NCI-H446 (cell line): ENCODE results near the gene GREM2.

Experiments
- DNase-seq, 2 experiments: peaks; one replicate each; lab custom pipeline; 2025; lab: John Stamatoyannopoulos, UW

The GREM2 gene

DNA sequence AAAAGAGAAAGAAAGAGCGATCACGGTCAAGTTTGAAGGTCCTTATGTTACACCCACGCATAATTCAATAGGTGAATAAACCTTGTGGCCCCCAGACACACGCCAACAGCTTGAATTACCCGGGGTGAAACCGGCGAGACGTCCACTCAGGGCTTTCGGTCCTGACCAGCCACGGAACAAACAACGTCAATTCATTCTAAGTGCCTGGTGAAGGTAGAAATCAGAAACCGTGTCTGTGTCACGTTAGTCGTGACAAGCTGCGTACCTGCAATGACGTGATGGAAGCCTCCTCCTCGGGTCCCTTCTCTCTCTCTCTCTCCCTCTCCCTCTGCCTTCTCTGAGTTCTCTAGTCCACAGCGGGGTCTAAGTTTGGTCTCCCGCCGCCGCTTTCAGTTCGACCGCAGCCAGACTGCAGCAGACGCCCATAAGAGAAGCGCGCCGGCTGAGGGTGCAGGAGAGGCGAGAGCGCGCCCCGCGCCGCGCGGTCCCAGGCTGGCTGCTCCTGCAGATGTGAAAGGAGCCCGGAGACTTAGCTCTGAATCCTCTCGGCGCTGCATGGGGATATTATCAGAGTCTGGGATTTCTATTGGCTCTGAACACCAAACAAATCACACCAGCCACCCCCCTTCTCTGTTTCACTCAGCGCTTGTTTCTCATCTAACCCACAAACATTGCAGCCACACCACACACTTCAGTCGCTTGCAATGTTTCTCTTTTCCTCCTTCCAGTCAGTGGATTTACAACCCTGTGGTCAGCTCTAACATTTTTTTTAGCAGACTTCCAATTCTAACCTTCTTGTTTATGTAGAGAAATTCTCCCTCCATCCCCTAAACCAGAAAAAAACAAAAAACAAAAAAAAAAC is at the start of gene GREM2:
TSS of gene GREM2 (minus strand) at position 537 of the 862 bp plus-strand sequence. CDS start 118,680 bp downstream, outside the sequence.
- DNase-seq, result no peak

DNA sequence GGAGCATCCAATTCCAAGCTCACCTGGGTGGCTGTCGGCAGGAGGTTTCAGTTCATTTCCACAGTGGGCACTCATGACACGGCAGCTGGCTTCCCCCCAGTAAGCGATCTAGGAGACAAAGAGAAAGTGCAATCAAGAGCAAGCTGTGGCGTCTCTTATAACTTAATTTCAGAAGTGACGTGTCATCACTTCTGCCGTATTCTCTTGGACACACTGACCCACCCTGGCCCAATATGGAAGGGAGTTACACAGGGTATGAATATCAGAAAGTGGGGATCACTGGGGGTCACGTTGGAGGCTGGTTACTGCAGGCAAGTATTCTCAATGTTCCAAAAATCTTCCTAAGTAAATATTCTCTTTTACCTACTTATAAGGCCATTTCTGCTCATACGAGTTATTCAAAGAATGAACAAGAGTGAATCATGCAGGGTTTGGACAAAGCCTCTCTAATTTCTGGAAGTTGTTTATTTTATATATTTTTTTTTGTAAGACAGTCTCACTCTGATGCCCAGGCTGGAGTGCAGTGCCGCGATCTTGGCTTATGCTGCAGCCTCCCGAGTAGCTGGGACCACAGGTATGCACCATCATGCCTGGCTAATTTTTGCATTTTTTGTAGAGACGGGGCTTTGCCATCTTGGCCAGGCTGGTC is 46.5 kb upstream of the GREM2 start:
- DNase-seq, result no peak

DNA sequence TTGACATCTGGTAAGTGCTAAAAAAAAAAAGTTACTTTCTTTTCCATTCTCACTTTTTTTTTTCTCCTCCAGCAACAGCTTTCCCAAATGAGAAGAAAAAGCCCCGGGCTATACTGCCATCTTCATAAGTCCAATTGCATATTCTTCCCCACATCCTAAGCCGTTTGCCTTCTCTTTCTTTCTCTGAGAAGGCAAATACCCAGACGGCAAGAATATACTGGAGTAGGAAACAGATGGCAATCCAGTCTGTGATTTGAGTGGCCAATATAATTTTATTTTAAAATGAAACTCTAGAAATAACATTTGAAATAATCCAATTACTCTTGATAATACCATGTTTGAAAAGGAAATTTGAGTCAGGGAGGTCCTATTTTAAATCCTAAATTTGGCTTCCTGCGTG is 44.6 kb upstream of the GREM2 start:
- DNase-seq, result no peak

DNA sequence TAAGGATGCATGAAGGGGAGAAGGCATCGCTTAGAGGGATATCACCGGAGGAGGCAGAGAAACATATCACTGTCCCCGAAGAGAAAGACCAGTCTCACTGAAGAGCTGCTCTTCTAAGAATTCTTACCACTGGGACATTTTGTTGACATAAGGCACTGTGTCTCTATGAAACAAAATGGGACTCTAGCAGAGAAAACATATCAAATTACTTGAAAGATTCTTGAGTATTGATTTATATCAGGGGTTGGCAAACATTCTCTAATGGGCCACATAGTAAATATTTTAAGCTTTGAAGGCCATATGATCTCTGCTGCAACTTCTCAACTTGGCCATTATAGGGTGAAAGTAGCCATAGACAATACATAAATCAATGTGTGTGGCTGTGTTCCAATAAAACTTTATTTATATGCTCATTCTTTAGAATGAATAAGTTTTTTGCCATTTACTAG is 41.0 kb upstream of the GREM2 start:
- no peak for DNase-seq

DNA sequence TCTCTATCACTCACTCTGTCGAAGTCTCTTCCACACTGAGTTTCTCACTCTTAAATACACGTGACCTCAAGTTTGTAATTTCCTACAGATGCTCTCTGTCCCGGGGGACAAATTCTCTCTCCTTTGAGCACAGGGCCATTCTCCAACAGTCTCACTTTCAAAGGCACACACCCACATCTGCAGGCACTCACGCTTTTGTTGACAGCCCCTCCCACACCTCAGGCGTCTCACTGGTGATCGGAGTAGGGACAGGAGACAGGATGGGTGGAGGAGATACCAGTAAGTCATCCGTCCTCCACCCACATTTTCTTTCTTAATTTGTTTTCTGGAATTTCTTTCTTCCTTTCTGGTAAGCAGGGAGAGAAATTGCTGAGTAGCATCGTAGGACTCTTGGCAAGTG is 40.6 kb upstream of the GREM2 start:
- no peak for DNase-seq

DNA sequence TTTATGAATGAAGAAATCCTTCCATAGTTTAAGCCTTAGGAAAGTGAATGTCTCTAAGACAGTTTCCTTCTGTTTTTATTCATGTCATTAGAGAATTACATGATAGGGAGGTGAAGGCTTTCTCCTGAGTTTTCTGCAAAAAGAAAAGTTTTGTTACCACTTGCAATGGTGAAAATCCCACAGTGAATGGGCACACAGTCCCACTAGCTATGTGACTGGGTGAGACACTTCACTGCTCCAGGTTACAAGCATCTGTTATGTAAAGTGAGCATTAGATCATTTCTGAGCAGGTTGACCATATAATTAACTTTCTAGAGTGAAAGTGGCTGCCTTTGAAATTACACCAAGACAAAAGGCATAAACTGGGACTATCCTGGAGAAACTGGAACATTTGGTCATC is 38.9 kb upstream of the GREM2 start:
- no peak for DNase-seq

DNA sequence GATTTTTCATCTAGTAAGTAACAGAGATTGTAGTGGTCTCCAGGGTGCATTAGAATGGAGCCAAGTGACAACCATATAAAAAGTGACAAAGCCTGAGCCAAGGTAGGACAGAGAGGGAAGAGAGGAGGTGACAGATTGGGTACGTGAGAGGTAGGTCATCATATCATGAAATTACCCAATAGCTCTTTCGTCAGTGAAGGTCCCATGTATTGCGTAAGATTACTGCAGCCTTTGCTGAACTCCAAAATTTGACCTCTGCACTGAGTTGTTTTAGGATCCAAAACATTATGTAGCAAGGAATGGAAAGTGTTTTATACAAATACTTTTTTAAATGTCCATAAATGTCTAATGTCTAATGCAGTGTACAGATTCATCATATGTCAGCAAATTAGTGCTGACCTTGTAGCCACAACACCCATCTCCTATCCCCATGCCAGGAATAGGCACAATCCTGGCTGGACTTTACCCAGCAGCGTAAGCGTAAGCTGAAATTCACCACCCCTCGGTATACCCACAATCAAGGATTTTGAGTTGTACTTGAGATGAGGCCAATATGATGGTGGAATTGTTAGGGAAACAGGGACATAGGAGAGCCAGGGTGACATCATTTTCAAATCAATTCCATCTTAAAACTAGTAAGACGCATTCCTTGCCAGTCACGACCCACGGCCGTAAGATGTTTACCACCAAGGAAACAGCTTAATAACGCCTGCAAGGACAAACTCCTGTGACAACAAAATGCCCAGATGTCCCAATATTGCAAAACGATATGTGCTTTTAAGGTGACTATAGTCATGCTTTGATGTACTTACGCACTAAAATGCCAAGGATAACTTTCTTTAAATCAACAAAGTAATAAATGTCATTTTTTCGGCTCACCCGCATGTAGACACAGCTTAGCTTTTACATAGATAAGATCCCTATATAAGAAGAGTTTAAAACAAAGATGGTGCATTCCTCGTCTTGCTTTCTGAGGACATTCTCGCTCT is 38.1 kb upstream of the GREM2 start:
- DNase-seq, result no peak

DNA sequence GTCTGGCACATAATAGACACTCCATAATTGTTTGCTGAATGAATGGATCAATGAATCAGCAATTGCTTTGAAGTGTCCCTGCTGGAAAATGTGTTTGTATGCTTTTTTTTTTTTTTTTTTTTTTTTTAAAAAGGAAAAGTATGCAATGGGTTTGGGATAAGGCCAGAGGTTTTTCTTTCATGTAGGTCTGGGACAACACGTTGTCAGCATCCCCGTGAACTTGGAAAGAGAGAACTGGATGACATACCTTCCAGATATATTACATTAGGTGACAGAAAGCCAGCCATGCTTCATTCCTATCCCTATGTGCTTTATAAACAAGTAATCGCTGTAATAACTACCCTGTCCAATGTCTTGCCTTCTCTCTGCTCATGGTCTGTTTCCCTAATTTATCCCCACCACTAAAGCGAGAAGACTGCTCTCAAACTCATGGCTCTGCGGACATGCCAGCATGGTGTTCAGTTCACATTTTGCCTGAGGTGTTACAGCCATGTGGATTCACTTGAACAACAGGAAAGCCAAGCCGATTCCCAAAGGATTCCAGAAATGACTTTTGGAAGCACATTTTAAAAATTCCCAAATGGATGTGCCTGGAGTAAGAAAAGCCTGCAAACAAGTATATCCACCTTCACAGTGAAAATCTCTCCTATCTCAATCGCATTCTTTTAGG is 34.8 kb upstream of the GREM2 start:
- DNase-seq, result no peak

DNA sequence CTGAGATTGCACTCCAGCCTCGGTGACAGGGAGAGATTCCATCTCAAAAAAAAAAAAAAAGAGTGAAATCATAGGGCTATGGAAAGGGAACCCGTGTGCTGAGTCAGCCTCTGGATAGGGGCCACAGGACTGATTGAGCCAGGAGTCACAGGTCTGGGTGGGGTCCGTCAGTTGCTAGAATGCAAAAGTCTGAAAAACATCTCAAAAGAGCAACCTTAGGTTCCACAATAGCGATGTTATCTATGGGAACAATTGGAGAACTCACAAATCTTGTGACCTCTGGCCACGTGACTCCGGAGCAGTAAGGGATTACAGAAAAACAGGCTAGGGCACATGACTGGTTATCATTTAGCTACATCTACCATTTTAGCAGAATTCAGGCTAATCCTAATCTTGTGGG is 32.8 kb upstream of the GREM2 start:
- DNase-seq, result no peak

DNA sequence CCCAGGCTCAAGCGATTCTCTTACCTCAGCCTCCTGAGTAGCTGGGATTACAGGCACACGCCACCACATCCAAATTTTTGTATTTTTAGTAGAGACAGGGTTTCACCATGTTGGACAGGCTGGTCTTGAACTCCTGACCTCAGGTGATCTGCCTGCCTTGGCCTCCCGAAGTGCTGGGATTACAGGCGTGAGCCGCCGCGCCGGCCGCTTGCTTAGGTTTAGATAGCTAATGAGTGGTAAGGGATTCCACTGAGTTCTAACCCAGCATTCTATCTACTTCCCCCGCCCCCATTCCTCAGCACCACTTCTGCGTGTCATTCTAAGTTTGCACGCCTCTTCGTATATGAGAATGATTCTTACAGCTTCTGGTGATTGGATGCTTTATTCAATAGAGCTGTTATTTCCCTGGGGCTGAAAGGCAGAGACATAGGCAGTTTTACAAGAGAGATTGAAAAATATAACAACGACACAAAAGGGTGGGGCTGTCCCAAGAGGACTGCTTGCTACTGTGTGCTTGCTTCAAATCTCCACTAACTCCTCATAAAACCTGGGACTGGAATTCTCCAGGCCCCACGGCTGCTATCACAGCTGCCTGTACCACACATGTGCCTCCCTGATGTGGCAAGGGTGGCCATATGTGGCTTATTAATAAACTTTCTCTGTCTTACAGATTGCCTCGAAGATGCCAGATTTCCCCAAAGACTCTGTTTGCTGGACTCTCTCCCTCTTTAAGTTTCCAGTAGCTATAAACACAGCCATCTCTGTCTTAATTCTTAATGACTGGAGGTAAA is 23.7 kb upstream of the GREM2 start:
- DNase-seq, result no peak

DNA sequence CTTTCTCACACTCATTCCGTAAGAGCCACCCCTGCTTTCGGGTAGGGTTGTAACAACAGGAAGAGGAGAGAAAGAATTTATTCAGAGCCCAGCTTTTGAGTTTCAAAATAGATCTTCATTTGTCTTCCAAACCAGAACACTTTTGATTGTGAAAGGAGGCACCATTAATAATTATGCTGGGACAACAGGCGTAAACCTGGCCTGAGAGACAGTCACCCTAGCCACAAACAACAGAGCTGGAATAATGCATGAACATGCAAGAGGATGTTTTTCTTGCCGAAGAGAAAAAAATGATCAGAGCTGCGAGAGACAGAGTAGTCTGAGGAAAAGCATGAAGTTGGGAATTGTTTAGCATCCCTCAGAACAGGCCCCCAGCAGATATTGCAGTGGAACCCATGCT is 18.5 kb upstream of the GREM2 start:
- no peak for DNase-seq

DNA sequence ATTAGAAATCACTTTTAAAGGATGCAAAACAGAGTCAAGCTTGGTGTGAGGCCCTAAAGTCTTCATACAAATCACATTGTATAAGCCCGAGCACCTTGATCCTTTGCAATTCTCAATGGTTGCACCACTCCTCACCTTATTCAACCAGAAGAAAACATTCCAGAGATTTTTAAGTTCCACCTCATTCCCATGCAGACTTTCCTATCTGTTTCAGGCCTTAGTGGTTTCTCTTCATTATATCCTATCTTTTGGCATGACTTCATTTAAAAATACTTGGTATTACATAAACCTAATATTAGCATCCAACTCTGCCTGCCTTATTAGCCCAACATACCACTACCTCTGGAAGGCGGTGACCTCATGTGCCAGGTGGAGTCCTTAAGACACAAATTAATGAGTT is 9.3 kb upstream of the GREM2 start:
- DNase-seq, result no peak

DNA sequence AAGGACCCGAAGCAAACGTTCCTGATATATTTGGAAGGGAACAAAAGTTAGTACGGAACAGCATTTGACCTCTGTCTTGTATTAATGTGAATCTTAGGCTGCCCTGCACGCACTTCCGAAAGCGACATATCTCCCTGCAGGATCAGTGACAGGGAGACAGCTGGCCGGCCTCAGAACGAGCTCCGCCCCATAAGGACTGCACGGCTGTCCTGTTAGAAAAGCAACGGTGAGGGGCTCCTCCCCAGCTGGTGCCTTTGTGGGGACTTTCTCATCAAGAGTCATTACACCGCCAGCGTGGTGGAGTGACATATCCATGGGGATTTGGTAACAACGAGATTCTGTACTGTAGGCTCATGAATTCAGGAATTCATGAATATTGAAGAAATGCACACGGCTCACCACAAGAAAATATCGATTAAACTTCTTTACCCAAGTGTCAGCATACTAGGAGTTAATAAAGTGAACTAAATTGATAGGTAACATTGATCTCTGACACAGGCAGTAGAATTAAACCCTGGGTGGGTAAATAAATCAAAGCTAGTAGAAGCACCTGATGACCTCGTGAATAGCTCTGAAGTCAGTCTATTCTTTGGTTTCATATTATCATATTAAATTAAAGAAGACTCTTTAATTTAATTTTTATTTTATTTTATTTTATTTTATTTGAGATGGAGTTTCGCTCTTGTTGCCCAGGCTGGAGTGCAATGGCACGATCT is 8.1 kb upstream of the GREM2 start:
- DNase-seq, result no peak

DNA sequence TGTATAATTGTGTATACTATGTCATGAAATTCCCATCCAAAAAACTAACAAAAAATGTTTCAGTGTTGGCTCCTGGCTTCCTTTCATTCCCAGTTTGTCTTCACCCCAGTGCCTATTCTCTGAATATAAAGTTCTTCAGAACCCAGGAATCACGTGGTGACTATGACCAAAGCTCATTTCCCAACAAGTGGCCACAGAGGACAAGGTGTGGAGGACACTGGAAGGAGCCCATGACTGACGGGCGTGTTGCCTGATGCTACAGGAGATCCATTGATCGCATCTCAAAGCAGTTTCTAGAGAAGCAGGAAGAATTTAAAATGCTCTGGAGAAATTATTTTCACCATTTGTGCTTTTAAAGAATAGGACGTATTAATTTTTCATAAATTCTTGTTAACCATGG is 7.4 kb upstream of the GREM2 start:
- no peak for DNase-seq

DNA sequence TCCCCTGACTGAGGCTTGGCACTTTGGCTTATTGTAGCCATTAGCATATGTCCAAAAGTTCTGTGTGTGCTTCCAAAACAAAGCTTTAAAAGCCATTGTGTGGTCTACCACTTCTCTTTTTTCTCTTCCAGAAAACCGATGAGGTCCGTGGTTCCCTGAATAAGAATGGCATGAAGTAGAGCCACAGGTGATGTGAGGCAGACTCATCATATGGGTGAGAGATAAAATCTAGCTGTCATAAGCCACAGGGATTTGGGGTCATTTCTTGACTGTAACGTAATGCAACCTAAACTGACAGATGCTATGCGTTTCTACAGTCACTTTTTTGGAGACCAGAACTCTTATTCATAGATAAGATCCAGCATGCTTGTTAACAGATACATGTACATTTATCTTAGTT is 7.0 kb upstream of the GREM2 start:
- DNase-seq, result no peak

DNA sequence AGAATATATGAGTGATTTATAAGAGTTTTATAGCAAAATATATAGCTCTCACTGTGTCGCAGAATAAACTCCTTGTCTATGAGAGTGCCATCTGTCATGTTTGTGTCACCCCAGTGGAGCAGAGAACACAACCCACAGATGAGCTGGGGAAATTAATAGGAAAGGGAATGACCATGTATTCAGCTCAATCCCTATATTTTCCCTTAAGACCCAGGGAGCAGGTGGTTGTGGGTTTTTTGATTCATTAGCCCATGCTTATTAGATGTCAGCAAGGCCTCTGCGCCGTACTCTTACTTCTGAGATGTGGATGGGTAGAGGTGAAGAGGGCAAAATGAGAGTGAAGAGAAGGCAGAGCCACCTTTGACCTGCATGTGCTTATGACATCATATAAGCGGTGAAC is 4.1 kb upstream of the GREM2 start:
- DNase-seq, result no peak

DNA sequence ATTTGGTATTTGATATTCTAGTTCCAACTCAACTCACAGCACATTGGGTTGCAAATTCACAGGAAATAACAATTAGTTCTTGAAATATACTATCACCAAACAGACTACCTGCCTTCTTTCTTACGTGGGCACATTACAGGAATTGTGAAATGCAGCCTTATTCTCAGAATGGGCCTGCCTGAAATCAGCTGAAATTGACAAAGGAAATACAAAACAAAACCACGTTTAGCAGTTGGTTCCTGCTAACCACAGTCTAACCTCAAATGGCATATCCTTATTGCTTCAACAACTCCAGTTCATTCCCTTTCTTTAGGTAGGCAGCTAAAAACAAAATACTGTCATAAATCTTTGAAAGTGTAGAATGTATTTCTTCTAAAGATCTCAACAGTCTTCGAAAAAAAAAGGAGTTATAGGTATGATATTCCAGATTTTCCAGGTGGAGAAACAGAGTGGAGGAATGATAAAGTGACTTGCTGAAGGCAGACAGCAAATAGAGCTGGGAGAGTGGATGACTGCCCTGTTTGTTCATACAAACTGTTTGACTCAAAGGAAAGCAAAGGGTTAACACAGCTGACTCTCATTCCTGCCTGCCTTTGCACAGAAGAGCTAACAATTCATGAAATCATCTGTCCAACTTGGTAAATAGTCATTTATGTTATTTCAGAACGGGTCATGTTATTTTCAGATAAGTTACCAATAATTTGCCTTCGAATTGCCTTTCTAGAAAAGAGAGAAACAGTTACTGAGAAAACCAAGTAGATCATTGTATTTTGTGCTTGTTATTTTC is 1.6 kb upstream of the GREM2 start:
- no peak for DNase-seq

DNA sequence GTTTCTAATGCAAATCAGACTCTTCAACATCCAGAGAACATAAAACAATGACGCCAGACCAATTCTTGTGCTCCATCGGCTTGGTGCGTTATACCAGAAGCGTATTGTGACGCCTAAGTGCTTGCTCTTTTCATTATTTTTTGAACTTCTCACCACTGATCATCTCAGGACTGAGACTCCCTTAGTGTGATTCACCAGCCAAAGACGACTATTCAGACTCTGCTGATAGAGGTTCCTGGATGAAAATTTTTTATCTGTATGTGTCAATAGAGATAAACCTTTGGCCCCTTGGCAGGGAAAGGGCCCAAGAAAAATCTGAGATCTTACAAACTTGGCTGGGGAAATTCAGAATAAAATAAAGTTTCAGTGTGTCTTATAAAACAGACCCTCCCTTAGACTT is 856 bp upstream of the GREM2 start:
- no peak for DNase-seq

DNA sequence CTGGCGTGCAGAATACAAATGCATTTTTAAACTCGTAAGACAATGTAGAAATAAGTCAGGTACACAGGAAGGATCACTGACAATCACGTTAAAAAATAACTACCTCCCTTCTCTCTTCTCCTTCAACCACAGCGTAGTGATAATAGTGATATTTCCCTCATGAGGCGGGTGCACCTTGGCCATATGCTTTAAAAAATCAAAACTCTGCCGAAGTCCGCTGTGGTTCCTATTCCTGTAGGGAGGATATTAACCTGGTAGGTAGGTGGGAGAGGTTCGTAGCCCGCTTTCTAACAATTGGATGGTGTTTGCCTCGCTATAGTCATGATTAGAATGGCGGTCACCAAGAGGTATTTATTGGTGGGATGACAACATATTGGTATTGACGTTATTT is 732 bp downstream of the GREM2 start:
- DNase-seq, result no peak

DNA sequence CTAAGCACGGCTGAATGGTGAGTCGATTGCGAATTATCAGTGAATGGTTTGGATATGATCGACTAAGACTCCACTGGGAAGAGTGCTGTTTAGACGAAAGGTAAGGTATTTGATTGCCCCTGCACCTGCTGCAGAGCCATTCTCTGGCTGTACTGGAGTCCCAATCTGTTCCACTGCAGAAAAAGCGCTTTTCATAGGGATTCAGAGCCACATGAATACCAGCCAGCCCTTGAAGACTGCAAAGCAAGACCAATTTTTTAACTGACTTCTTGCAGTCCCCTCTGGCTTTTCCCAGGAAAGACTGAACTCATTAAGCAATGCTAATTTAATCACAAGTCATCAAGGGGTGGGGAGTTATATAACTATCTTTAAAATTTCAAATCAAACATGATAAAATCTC is 1.3 kb downstream of the GREM2 start:
- no peak for DNase-seq
